IPS-NIHi11 (cell line): Measurements from ENCODE around the gene OTP.

Source experiments
- DNase-seq: peaks from one replicate; pipeline ENCODE4 v3.0.0; 2012; ENCODE audit warnings: mixed read lengths, low spot score

OTP gene

GRCh38 chr5:77640589-77641396, 2.3 kb upstream of the OTP start:
- no peak for DNase-seq

GRCh38 chr5:77638763-77639671, 504 bp upstream of the OTP start:
- DNase-seq: peak; percentile 80

GRCh38 chr5:77637170-77637997, 1.1 kb downstream of the OTP start:
- peak; percentile 17 for DNase-seq

DNA sequence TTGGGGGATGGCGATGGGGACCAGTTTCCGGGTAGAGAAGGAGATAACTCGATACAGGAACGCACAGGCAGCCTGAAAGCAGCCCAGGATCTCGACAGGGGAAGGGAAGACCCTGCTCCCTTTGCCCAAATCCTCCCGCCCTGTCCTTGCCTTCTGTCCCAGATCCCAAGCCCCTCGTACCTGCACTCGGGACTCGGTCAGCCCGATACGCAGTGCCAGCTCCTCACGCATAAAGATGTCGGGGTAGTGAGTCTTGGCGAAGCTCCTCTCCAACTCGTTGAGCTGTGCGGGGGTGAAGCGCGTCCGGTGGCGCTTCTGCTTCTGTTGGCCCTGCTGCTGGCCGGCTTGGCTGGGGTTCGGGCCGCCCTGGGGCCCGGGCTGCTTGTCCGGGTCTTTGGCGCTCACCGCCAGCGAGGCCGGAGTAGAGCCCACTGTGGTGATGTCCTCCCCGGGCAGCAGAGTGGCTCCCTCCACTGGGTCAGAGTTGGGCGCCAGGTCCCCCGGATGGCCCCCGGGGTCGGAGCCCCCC, 1.8 kb downstream of the OTP start:
- peak; percentile 20 for DNase-seq

GRCh38 chr5:77635917-77636640, 2.4 kb downstream of the OTP start:
- DNase-seq: no peak

DNA sequence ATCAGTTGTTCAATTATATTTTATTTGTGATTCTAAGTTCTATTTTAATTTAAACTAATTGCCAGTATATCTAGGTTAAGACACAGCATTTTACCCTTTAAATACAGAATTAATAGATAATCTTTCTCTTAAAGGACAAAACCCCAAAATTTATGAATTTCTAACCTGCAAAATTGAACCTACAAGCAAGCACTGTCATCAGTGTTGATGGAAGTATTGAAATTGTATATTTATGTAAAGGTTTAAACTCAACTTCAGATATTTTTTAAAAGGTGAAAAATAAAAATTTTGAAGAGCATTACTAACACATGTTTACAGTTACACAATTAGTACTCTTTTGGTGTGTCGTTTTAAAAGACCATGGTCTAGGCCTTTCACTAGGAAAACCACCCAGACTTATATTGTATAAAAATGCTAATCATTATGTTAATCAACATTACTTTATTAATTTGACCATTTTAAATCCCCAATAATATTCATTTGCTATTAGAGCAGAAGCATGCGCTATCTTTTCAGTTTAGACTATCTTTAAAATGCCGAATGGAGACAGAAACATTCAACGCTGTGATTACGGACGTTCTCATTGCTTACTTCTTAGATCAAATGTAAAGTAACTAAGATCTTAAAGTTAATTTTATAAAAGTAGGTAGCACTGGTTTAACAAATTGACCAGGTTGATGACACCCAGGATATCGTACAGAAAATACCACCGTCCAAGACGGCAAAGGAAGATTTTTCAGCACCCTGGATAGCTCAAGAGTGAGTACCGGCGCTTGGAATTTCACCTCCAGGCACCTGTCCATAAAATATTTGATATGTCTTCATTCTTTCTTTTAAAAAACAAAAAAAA, 3.2 kb downstream of the OTP start:
- peak; percentile 19 for DNase-seq

DNA sequence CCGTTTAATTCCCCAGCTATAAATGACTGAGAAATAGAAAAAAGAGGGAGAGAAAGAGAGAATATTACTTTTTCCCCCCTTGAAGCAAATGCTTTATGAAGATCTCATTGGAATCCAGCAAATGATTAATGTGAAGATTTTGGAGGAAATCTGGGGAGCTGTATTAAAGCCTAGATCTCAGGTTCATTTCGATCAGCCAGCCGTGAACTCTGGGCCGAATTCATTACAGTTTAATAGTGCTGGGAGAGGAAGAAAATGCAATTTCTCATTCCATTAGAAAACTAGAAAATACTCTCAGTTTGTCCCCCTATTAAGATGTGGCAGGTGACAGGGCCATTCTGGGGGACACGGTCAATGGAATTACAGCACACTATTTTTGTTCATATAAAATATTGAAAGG, 4.8 kb downstream of the OTP start:
- DNase-seq: no peak

GRCh38 chr5:77633207-77633675, 5.3 kb downstream of the OTP start:
- no peak for DNase-seq

DNA sequence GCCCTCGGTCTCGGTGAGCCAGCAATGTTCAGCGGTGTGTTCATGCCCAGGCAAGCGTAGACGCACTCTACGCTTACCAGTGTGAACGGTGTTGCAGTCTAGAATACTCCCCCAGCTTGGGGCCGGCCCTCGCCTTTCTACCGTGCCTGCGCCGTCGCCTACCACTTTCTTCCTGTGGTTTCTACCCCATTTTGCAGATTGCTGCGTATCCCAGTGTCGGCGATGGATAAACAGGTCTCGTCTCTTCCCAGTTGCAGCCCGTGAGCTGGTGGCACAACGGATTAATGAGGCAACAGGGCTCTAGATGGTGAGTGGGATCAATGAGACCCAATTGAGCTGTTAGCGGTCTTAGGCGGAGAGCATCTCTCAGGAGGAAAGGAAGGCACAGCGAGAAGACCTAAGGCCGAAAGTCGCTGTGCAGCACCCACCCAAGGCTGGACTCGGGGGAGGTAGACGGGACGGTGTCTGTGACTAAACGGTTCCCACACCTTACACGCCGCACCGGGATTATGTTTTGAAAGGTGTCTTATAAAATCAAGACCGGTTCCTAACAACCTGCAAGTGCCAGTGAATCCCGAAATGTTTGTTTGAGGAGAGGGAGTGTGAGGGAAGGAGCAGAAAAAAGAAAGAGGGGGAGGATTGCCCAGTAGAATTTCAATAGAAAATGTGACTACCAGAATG, 5.8 kb downstream of the OTP start:
- peak; percentile 20 for DNase-seq

- DNase-seq: peak; percentile 77
These were observed 8.3 kb downstream of the OTP start for GRCh38 chr5:77630114-77630680.

GRCh38 chr5:77629509-77630113, 8.9 kb downstream of the OTP start:
- no peak for DNase-seq

DNA sequence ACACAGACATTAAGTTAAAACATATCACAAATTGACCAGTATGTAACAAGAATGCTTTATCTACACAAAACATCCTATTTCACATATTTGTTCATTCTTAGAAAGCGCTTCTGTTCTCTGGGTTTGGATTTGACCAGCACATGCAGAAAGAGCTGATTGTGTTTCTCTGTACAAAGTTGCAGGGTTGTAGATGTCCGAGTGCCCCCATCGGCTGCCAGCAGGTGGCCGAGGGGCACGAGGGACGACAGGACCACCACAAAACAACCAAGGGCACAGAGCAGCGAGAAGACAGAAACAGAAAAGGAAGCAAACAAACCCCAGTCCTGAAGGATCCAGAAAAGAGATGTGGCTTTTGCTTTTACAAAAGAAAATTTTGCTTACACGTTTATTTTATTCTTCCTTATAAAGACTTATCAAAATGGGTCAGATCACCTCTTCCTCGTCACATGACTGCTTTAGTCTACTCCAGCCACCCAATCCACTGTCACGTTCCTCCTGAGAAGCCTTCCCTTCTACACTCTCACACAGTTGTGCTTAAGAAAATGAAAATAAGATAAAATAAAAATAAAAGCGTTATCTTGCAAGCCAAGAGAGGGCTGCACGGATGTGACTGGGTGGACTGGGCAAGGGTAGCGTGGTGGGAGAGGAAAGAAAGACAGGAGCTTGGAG, 9.5 kb downstream of the OTP start:
- peak; percentile 21 for DNase-seq

DNA sequence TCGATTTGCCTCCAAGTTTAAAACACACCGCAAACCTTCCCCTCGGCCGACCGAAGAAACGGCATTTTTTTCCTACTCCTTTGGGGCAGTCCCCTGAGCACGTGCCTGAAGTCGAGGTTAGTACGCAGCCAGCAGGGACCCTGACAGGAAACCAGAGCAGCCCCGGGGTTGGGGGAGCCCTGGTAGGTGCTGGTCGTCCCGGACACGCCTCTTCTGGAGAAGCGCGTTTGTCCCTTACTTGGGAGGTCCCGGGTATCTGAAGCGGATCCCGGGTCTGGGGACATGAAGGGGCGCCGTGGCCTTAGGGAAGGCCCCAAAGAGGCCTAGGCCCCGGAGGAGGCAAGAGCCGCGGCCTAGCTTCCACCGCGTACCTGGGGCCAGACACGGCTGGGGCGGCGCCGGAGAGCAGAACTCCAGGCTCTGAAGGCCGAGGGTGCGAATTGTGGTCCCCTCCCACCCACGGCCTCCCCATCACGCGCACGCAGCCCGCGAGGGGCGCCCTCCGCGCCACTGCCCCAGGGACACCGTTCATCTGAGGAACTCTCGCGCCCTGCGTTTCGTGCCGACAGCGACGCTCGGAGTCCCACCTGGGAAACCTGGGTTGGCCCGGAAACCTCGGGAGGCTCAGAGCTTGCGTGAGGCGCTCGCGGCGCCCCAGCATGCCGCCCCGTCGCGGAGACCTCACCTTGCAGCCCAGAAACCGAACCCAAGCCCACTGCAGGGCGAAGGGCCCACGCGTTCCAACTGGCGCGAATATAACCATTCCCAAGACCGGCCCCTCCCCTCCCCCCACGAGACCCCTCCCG, 10.4 kb downstream of the OTP start:
- peak; percentile 42 for DNase-seq

DNA sequence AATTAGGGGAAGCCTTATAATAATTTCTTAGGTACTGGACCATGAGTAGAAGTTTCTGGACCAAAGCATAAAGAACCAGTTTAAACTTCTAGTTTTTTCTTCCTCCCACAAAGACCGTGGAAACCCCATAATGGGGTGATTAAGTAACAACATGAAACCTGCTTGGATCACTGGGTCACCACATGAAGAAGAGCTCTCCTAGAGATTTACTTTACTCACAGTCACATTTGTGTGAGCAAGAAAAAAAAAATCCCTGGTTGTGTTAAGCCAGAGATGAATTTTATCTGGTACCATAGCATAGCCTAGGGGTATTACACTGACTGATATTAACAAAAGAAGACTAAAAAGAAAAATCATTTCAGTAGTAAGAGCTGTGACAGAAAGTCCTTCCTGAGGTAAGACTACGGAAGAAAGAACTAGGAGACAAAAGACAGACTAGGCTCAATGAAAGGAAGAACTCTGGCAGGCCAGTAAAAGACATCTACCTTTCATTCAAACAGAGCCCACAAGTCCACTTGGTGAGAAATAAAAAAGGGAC, 15.2 kb downstream of the OTP start:
- no peak for DNase-seq

- DNase-seq: no peak
These were observed 17.1 kb downstream of the OTP start for GRCh38 chr5:77621440-77621839.

DNA sequence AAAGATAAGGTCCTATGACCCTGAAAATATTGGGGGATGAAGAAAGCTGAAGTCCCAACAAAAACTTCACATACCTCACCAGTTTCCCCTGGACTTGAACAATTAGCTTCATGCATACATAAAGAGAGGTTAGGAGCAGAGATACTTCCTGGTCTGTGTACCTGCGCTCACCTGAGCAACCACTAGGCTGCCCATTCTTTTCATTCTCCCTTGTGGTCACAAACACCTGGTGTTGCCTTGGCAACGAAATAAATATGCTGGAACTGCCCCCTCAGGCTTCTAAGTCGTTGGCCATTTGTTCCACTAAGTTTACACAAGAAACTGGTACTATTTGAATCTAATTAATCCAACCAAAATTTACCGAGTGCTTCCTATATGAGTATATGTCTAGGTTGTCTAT, 18.1 kb downstream of the OTP start:
- peak; percentile 75 for DNase-seq

GRCh38 chr5:77616920-77617319, 21.6 kb downstream of the OTP start:
- no peak for DNase-seq
